Measurements from ENCODE around the gene GMPR2.
"Not testable (repeated sequence)": the region's sequence is repeated elsewhere in the genome, so short reads cannot be mapped to it uniquely, and the experiment has no call there.

The GMPR2 gene

DNA sequence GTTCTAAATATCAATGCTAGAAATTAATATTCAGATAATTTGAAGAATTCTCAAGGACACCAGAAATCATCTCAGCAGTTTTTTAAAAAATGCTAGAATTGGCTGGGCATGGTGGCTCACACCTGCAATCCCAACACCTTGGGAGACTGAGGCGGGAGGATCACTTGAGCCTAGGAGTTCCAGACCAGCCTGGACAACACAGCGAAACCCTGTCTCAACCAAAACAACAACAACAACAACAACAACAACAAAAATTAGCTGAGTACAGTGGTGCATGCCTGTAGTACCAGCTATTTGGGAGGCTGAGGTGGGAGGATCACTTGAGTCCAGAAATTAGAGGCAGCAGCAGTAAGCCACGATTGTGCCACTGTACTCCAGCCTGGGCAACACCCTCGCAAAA is 13.6 kb upstream of the GMPR2 start:
- no peak overlapping the region for H2AFZ ChIP-seq (ENCODE audit: low read depth, low read length, severe bottlenecking)
- peaks cover 40% of the 10 kb centered on the region for H3K79me2 ChIP-seq (ENCODE audit: insufficient read depth, low read length)
- no peaks in the 10 kb centered on the region for H3K9me3 ChIP-seq (ENCODE audit: insufficient read depth, low read length)
- no peak for TF ChIP-seq EZH2phosphoT487 (conservative IDR thresholded peaks at IDR 0.05; ENCODE audit: low read length)
- TF ChIP-seq, protein P1, sequence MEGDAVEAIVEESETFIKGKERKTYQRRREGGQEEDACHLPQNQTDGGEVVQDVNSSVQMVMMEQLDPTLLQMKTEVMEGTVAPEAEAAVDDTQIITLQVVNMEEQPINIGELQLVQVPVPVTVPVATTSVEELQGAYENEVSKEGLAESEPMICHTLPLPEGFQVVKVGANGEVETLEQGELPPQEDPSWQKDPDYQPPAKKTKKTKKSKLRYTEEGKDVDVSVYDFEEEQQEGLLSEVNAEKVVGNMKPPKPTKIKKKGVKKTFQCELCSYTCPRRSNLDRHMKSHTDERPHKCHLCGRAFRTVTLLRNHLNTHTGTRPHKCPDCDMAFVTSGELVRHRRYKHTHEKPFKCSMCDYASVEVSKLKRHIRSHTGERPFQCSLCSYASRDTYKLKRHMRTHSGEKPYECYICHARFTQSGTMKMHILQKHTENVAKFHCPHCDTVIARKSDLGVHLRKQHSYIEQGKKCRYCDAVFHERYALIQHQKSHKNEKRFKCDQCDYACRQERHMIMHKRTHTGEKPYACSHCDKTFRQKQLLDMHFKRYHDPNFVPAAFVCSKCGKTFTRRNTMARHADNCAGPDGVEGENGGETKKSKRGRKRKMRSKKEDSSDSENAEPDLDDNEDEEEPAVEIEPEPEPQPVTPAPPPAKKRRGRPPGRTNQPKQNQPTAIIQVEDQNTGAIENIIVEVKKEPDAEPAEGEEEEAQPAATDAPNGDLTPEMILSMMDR (IDR thresholded peaks at IDR 0.05; ENCODE audit: insufficient read depth, low read length, poor library complexity, severe bottlenecking): no peak
- no peak overlapping the region for H3K9ac ChIP-seq (ENCODE audit: low read length)
- no peaks in the 10 kb centered on the region for H4K20me1 ChIP-seq (ENCODE audit: low read depth, low read length)
- H3K4me2 ChIP-seq (ENCODE audit: low read depth, low read length, poor library complexity, severe bottlenecking): no peak overlapping the region
- H3K36me3 ChIP-seq (ENCODE audit: low read length): no peaks in the 10 kb centered on the region
- peaks cover 19% of the 10 kb centered on the region for H3F3A ChIP-seq (ENCODE audit: insufficient read depth)
- no peak overlapping the region for H3K4me3 ChIP-seq (ENCODE audit: insufficient read depth, low read length, poor library complexity, severe bottlenecking)
- H3K9me2 ChIP-seq (replicated peaks; ENCODE audit: insufficient read depth, low read length): no peaks in the 10 kb centered on the region
- H3K27ac ChIP-seq (ENCODE audit: low read depth, low read length): no peak overlapping the region
- H3K27me3 ChIP-seq (ENCODE audit: low read length): no peaks in the 10 kb centered on the region

DNA sequence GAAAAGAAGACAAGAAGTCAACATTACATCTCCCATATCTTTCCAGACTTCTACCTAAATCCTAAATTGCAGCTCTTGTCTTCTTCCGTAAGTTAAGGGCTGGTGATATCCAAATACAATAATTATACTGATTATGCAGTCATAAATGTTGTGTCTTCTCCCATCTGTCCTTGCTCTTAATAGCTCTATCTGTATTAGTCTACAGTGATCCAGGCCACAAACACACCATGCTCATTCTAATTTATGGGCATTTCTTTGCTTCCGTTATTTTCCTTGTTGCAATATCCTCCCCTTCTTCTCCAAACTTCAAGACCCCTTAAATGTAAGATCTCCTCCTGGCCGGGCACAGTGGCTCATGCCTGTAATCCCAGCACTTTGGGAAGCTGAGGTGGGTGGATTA is 13.2 kb upstream of the GMPR2 start:
- no peaks in the 10 kb centered on the region for H3K36me3 ChIP-seq (ENCODE audit: low read length)
- peaks cover 44% of the 10 kb centered on the region for H3K79me2 ChIP-seq (ENCODE audit: insufficient read depth, low read length)
- H3K27ac ChIP-seq (ENCODE audit: low read depth, low read length): no peak overlapping the region
- no peaks in the 10 kb centered on the region for H4K20me1 ChIP-seq (ENCODE audit: low read depth, low read length)
- no peaks in the 10 kb centered on the region for H3K9me2 ChIP-seq (replicated peaks; ENCODE audit: insufficient read depth, low read length)
- no peak overlapping the region for H3K4me2 ChIP-seq (ENCODE audit: low read depth, low read length, poor library complexity, severe bottlenecking)
- H3F3A ChIP-seq (ENCODE audit: insufficient read depth): peaks cover 15% of the 10 kb centered on the region
- no peak overlapping the region for H3K4me3 ChIP-seq (ENCODE audit: insufficient read depth, low read length, poor library complexity, severe bottlenecking)
- no peak for TF ChIP-seq EZH2phosphoT487 (conservative IDR thresholded peaks at IDR 0.05; ENCODE audit: low read length)
- TF ChIP-seq, protein P1 (IDR thresholded peaks at IDR 0.05; ENCODE audit: insufficient read depth, low read length, poor library complexity, severe bottlenecking): no peak
- no peaks in the 10 kb centered on the region for H3K9me3 ChIP-seq (ENCODE audit: insufficient read depth, low read length)
- H2AFZ ChIP-seq (ENCODE audit: low read depth, low read length, severe bottlenecking): no peak overlapping the region
- H3K9ac ChIP-seq (ENCODE audit: low read length): no peak overlapping the region
- H3K27me3 ChIP-seq (ENCODE audit: low read length): no peaks in the 10 kb centered on the region

DNA sequence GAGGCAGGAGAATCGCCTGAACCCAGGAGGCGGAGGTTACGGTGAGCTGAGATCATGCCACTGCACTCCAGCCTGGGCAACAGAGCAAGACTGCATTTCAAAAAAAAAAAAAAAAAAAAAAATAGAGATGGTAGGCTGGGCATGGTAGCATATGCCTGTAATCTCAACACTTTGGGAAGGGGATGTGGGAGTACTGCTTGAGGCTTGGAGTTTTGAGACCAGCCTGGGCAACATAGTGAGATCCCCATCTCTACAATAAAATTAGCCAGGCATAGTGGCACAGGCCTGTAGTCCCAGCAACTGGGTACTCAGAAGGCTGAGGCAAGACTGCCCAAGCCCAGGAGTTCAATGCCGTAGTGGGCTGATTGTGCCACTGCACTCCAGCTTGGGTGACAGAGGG is 9.7 kb upstream of the GMPR2 start:
- not testable (repeated sequence) for H2AFZ ChIP-seq (ENCODE audit: low read depth, low read length, severe bottlenecking); H3K9ac ChIP-seq (ENCODE audit: low read length); H4K20me1 ChIP-seq (ENCODE audit: low read depth, low read length); H3K4me2 ChIP-seq (ENCODE audit: low read depth, low read length, poor library complexity, severe bottlenecking); H3K9me3 ChIP-seq (ENCODE audit: insufficient read depth, low read length); H3K9me2 ChIP-seq (replicated peaks; ENCODE audit: insufficient read depth, low read length); H3K36me3 ChIP-seq (ENCODE audit: low read length); H3K27ac ChIP-seq (ENCODE audit: low read depth, low read length); H3F3A ChIP-seq (ENCODE audit: insufficient read depth); H3K27me3 ChIP-seq (ENCODE audit: low read length); H3K4me3 ChIP-seq (ENCODE audit: insufficient read depth, low read length, poor library complexity, severe bottlenecking)
- H3K79me2 ChIP-seq (ENCODE audit: insufficient read depth, low read length): peaks cover 77% of the 10 kb centered on the region

DNA sequence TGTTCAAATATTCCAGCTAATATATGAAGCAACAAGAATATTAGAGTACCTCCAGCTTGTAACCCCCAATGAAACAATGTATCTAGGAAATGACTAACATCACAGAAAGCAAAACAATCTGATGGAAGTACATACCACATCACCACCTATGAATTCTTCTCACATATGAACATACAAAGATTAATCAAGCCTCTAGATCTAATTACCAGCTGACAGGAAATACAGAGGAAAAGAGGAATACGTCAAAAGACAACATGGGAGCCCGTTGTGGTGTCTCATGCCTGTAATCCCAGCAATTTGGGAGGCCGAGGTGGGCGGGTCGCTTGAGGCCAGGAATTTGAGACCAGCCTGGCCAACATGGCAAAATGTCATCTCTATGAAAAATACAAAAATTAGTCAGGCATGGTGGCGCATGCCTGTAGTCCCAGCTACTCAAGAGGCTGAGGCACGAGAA is 8.1 kb upstream of the GMPR2 start:
- no peak overlapping the region for H3K27ac ChIP-seq (ENCODE audit: low read depth, low read length)
- H3K9me2 ChIP-seq (replicated peaks; ENCODE audit: insufficient read depth, low read length): no peaks in the 10 kb centered on the region
- no peak overlapping the region for H3K9ac ChIP-seq (ENCODE audit: low read length)
- no peak overlapping the region for H3K4me3 ChIP-seq (ENCODE audit: insufficient read depth, low read length, poor library complexity, severe bottlenecking)
- H2AFZ ChIP-seq (ENCODE audit: low read depth, low read length, severe bottlenecking): no peak overlapping the region
- H3F3A ChIP-seq (ENCODE audit: insufficient read depth): peaks cover 6% of the 10 kb centered on the region; the same call in 1 of the 2 replicates
- no peaks in the 10 kb centered on the region for H3K9me3 ChIP-seq (ENCODE audit: insufficient read depth, low read length)
- H4K20me1 ChIP-seq (ENCODE audit: low read depth, low read length): no peaks in the 10 kb centered on the region
- TF ChIP-seq, protein P1 (IDR thresholded peaks at IDR 0.05; ENCODE audit: insufficient read depth, low read length, poor library complexity, severe bottlenecking): no peak
- TF ChIP-seq EZH2phosphoT487 (conservative IDR thresholded peaks at IDR 0.05; ENCODE audit: low read length): no peak
- peaks cover 8% of the 10 kb centered on the region; the same call in 1 of the 2 replicates for H3K36me3 ChIP-seq (ENCODE audit: low read length)
- peaks cover 93% of the 10 kb centered on the region for H3K79me2 ChIP-seq (ENCODE audit: insufficient read depth, low read length)
- H3K4me2 ChIP-seq (ENCODE audit: low read depth, low read length, poor library complexity, severe bottlenecking): no peak overlapping the region
- H3K27me3 ChIP-seq (ENCODE audit: low read length): no peaks in the 10 kb centered on the region
